GM21619 (cell line): ENCODE measurements around the gene CD59.
"Not testable (repeated sequence)": the region's sequence is repeated elsewhere in the genome, so short reads cannot be mapped to it uniquely, and the experiment has no call there.

Experiments used
- ATAC-seq: cut with Tn5 transposase; IDR thresholded peaks from one replicate; pipeline ENCODE4 v1.9.1; 2021; ENCODE audit not compliant: unreplicated experiment

Gene CD59

DNA sequence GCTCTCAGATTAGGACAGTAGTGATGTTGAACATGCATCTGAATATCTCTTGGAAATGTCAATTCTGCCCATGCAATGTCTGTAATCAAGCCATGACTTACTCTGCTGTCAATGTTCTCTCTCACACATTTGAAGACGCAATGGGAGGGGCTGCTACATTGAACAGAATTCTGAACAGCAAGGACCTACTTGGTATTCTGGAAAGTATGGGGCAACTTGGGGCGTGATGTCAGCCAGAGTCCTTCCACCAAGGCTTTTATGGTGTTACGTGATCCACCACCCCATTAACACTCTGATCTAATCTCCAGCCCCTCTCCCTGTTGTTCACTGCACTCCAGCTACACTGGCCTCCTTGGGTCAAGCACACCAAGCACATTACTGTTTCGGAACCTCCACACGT is 7.1 kb upstream of the CD59 start:
- ATAC-seq = no peak

- ATAC-seq = no peak
Observed at GRCh38 chr11:33742249-33742851, 6.1 kb upstream of the CD59 start.

DNA sequence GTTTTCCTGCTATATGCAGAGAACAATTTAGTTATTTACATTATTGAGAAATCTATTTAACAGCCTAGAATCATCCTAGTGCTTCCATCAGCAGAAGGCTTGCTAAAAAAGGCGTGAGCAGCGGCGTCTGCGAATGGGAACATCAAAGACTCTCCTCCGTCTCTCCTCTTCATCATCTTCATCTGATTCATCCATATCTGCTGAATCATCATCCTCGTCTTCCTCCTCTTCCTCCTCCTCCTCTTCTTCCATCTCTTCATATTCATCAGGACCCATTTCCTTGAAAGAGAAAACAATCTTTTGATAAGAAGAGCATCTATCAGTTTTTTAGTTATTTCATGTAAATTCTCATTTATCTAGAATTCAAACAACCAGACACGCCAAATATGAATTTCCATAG is 5.6 kb upstream of the CD59 start:
- no peak for ATAC-seq

DNA sequence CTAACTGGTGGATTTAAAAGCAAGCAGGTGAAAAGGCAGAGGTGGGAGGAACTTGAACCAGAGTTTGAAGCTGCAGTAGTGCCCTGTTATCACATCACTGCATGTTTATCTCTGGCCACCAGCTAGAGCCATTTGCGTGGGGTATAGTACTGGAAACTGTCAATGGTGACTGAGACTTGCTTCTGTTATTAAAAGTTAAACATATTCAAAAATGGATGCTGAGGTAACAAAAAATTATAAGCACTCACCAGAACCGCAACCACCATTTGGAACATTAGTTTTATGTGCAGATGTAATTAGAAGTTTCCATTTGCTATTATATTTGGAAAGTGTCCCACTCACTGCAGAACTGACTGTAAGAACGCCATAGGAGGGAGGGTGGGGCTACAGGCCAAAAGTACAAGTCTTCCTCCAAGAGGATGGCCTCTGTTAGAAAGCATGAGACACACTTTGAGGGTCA is 1.2 kb upstream of the CD59 start:
- ATAC-seq = no peak

DNA sequence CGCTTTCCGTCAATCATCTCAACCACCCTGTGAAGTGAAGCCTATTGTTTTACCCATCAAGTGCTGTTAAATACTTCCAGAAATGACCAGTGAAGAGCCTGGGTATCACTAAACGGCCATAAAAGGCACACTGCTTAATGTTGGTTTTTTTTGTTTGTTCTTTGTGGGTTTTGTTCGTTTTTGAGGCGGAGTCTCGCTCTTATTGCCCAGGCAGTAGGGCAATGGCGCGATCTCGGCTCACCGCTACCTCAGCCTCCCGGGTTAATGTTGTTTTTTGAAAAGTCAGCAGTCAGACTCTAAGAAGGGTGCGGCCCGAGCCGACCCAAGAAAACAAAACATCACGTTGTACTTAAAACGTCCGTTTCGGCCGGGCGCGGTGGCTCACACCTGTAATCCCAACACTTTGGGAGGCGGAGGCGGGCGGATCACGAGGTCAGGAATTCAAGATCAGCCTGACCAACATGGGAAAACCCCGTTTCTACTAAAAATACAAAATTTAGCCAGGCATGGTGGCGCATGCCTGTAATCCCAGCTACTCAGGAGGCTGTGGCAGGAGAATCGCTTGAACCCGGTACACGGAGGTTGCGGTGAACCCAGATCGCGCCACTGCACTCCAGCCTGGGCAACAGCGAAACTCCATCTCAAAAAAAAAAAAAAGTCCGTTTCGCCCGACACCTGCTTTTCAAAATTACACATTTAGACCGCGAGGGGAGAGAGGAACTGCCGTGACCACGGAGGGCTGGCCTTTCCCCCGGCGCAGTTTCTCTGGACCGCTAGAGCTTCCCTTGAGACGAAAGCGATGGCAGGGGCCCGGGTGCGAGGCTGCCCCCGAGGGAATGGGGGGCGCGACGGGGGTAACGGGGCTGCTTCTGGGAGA is 714 bp downstream of the CD59 start:
- ATAC-seq = peak; percentile 52

GRCh38 chr11:33734441-33735270 is 1.6 kb downstream of the CD59 start:
- ATAC-seq = no peak

- no peak for ATAC-seq
Observed at GRCh38 chr11:33733980-33734379, 2.2 kb downstream of the CD59 start.

- ATAC-seq = no peak
Observed at GRCh38 chr11:33731723-33732531, 4.3 kb downstream of the CD59 start.

- no peak for ATAC-seq
Observed at GRCh38 chr11:33730716-33731115, 5.5 kb downstream of the CD59 start.

DNA sequence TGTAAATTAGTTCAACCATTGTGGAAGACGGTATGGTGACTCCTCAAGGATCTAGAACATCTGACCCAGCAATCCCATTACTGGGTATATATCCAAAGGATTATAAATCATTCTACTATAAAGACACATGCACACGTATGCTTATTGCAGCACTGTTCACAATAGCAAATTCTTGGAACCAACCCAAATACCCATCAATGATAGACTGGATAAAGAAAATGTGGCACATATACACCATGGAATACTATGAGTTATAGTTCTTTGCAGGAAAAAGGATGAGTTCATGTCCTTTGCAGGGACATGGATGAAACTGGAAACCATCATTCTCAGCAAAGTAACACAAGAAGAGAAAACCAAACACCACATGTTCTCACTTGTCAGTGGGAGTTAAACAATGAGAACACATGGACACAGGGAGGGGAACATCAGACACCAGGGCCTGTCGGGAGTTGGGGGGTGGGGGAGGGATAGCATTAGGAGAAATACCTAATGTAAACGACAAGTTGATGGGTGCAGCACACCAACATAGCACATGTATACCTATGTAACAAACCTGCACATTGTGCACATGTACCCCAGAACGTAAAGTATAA is 7.1 kb downstream of the CD59 start:
- ATAC-seq = not testable (repeated sequence)

- ATAC-seq = not testable (repeated sequence)
Observed at GRCh38 chr11:33727539-33727938, 8.7 kb downstream of the CD59 start.

DNA sequence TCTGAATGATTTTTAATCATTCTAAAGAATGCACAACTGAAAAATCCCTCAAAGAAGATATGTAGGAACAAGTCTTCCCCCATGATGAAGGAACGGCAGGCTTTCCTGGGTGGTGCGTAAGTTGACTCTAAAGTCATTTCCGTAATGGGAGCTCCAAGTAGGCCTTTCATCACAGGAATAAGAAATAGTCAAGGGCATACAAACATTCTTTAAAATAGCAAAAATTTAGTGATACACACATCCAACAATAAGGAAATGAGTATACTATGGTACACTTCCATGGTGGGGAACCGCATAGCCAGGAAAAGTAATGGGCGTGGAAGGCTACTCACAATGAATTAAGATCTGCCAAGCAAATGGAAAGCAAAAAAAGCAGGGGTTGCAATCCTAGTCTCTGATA is 10.7 kb downstream of the CD59 start:
- ATAC-seq = no peak

- ATAC-seq = no peak
Observed at GRCh38 chr11:33724644-33725035, 11.6 kb downstream of the CD59 start.

DNA sequence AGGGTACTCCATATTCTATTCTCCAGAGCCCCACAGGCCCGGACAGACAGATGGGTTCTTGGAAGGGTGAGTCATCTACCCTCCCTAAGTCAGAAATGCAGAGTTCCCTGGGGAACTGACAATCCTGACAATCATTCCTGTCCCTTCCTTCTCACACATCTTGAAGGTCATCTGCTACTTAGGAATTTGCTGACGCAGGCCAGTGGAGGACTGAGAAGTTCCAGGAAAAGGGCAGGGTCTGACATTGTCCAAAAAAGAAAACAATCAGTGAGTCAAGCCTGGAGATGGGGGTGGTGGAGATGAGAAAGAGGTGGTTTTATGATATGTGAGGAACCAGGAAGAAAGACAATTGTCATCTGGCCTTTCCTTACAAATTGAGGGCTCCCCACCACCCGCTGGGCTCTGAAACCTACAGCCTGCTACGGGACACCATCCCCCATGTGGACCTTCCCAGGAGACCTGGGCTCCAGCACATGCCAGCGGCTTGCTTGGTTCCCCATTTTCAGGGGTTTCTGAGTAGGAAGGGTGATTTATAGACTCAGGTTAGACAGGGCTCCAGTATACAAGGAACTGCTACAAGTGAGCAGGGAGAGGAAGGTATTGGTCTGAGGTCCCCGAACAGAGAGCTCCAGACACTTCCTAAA is 12.9 kb downstream of the CD59 start:
- ATAC-seq = no peak

GRCh38 chr11:33722590-33723234 is 13.5 kb downstream of the CD59 start:
- ATAC-seq = peak; percentile 84

DNA sequence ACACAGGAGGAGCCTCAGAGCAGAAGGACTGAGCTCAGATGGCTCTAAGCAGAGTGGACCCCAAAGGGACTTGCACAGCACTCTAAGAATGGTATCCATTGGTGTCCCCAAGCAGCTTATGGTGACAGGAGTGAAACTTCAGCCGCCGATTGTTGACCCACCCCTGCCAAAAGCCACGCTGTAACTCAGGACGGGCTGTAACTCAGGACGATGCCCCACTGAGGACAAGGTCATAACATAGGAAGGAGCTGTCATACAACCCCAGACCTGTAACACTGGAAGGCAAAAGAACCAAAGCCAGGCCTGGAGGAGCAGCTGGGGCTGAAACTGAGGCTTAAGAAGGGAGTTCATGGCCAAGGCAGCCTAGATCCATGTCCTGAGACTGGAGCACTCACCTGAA is 14.2 kb downstream of the CD59 start:
- ATAC-seq = no peak

GRCh38 chr11:33721426-33721825 is 14.8 kb downstream of the CD59 start:
- ATAC-seq = no peak

GRCh38 chr11:33719587-33719986 is 16.6 kb downstream of the CD59 start:
- no peak for ATAC-seq

GRCh38 chr11:33718440-33718839 is 17.8 kb downstream of the CD59 start:
- no peak for ATAC-seq
